GM18907 (cell line): ENCODE measurements around the gene CREB3L2.
"Not testable (repeated sequence)": the region's sequence is repeated elsewhere in the genome, so short reads cannot be mapped to it uniquely, and the experiment has no call there.

Experiments
- ATAC-seq: cut with Tn5 transposase; IDR thresholded peaks from one replicate; pipeline ENCODE4 v1.9.1; 2021; ENCODE audit warnings: mild to moderate bottlenecking, moderate library complexity; ENCODE audit not compliant: unreplicated experiment

The CREB3L2 gene

GRCh38 chr7:137970253-137970975, 31.5 kb downstream of the CREB3L2 start:
- ATAC-seq = no peak

GRCh38 chr7:137969828-137970227, 32.1 kb downstream of the CREB3L2 start:
- no peak for ATAC-seq

GRCh38 chr7:137968890-137969289, 33.0 kb downstream of the CREB3L2 start:
- ATAC-seq = no peak

- not testable (repeated sequence) for ATAC-seq
Observed at GRCh38 chr7:137968339-137968738, 33.5 kb downstream of the CREB3L2 start.

GRCh38 chr7:137967143-137968018, 34.5 kb downstream of the CREB3L2 start:
- no peak for ATAC-seq

- no peak for ATAC-seq
Observed at GRCh38 chr7:137966641-137967142, 35.2 kb downstream of the CREB3L2 start.

GRCh38 chr7:137965942-137966640, 35.8 kb downstream of the CREB3L2 start:
- no peak for ATAC-seq

GRCh38 chr7:137964824-137965545, 36.9 kb downstream of the CREB3L2 start:
- no peak for ATAC-seq

GRCh38 chr7:137962875-137963507, 38.9 kb downstream of the CREB3L2 start:
- no peak for ATAC-seq

GRCh38 chr7:137962491-137962874, 39.4 kb downstream of the CREB3L2 start:
- ATAC-seq = no peak

GRCh38 chr7:137961200-137962177, 40.4 kb downstream of the CREB3L2 start:
- ATAC-seq = peak; percentile 76

GRCh38 chr7:137960020-137960419, 41.9 kb downstream of the CREB3L2 start:
- no peak for ATAC-seq

GRCh38 chr7:137958470-137959431, 43.1 kb downstream of the CREB3L2 start:
- no peak for ATAC-seq

GRCh38 chr7:137957887-137958286, 44.0 kb downstream of the CREB3L2 start:
- ATAC-seq = no peak

GRCh38 chr7:137956591-137956990, 45.3 kb downstream of the CREB3L2 start:
- no peak for ATAC-seq

- no peak for ATAC-seq
Observed at GRCh38 chr7:137956183-137956582, 45.7 kb downstream of the CREB3L2 start.

- ATAC-seq = no peak
Observed at GRCh38 chr7:137954614-137955013, 47.3 kb downstream of the CREB3L2 start.
